Left hindlimb (tissue), 1 donor: ENCODE measurements around the gene CNR2.
"Not testable (repeated sequence)": the region's sequence is repeated elsewhere in the genome, so short reads cannot be mapped to it uniquely, and the experiment has no call there.

Experiments used
- DNase-seq: peaks from one replicate; pipeline ENCODE4 v3.0.0-alpha.2; 2018

CNR2 gene

DNA sequence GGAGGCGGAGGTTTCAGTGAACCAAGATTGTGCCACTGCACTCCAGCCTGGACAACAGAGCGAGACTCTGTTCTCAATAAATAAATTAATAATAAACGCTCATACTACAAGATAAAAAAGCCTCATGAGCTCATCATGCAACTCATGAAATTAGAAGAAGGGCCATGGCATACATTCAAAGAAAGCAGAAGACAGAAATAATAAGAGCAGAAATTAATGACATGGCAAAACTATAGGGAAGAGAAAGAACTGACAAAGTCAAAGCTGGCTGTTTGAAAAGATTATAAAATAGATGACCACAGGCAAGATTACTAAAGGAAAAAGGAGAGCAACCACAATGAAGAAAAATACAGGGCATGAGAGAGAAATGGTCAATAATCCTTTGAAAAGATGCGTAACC is 30.4 kb downstream of the CNR2 start:
- no peak for DNase-seq

DNA sequence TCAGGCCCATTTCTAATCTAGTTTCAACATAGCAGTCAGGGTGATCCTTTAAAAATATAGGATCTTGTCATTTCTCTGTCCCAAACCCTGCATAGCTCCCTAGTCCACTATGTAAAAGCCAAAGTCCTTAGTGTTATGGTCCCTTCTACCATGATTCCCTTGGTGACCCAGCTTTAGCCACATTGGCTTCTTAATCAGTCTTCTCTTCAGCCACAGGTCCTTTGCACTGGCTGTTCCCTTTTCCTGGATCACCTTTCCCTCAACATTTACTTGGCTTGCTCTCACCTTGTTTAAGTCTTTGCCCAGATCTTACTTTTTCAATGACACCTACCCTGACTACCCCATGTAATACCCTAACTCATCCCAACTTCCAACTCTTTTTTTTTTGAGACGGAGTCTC is 33.4 kb downstream of the CNR2 start:
- DNase-seq = no peak

DNA sequence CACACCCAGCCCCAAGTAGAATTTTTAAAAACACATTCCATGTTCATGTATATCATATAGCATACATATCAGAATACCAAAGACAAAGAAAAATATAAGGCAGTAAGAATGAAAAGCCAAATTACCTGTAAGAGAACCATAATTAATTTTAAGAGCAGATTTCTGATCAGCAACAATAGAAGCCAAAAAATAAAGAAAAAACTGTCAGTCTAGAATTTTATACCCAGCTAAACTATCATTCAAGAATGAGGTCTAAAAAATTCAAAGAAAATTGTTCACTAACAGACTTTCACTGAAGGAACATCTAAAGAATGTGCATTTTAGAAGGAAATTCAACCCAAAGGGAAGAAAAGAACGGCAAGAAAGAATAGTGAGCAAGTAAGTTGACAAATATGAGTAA is 34.5 kb downstream of the CNR2 start:
- DNase-seq = no peak

DNA sequence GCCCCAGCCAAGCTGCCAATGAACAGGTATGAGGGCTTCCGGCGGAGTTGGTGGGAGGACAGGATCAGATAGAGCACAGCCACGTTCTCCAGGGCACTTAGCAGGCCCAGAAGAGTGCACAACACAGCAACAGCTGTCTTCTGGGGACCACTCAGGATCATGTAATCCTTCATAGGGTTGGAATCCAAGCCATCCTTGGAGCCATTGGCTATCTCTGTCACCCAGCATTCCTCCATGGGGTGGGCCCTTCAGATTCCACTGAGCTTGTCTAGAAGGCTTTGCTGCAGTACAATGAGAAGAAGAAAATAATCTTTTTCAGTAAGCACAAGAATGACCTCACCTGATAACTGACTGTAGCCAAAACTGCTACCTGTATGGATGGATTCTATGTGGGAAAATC is 37.8 kb downstream of the CNR2 start:
- DNase-seq = no peak

- no peak for DNase-seq
These were observed 40.7 kb downstream of the CNR2 start for GRCh38 chr1:23872421-23872820.

GRCh38 chr1:23869051-23869450 is 44.1 kb downstream of the CNR2 start:
- DNase-seq = no peak

DNA sequence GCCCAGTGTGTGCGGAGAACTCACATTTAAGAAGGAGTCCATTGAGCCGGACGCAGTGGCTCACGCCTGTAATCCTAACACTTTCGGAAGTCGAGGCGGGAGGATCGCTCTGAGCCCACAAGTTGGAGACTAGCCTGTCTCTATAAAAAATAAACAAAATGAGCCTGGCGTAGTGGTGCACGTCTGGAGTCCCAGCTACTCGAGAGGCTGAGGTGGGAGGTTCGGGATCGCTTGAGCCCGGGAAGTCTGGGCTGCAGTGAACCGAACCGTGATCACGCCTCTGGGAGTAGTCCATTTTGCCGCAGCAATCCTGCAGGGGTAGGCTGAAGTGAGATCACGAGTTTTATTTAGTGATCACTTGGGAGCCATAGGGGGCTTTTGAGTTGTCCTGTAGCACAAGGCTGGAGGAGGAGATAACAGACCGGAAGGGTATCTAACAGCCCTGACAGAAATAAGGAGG is 44.6 kb downstream of the CNR2 start:
- no peak for DNase-seq

- peak; percentile 93 for DNase-seq
These were observed 45.1 kb downstream of the CNR2 start, which contains the start of gene FUCA1 for GRCh38 chr1:23867895-23868556. FUCA1 (minus strand) TSS chr1:23868290; CDS start chr1:23868286, 4 bp downstream.

DNA sequence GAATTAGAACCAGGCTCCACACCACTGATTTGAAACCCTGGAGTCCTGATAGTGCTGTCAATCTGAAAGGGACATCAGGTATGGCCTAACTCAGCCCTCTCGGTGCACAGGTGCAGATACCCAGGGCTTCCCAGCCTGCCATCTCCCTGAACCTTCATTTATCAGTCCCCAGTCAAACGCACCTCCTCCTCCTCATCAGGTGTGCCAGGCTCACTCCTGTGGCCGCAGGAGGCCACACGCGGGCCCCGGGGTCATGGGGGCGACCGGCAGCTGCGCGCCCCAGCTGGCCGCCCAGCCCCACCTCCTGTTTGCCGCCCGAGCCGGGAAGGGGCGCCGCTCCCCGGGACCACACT is 45.6 kb downstream of the CNR2 start:
- DNase-seq = no peak

GRCh38 chr1:23865543-23865930 is 47.6 kb downstream of the CNR2 start:
- DNase-seq = no peak

GRCh38 chr1:23864801-23865542 is 48.2 kb downstream of the CNR2 start:
- DNase-seq = no peak

GRCh38 chr1:23862640-23863039 is 50.5 kb downstream of the CNR2 start:
- DNase-seq = no peak

GRCh38 chr1:23854568-23854967 is 58.6 kb downstream of the CNR2 start:
- DNase-seq = no peak

DNA sequence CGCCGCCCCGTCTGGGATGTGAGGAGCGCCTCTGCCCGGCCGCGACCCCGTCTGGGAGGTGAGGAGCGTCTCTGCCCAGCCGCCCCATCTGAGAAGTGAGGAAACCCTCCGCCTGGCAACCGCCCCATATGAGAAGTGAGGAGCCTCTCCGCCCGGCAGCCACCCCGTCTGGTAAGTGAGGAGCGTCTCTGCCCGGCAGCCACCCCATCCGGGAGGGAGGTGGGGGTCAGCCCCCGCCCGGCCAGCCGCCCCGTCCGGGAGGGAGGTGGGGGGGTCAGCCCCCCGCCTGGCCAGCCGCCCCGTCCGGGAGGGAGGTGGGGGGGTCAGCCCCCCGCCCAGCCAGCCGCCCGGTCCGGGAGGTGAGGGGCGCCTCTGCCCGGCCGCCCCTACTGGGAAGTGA is 60.0 kb downstream of the CNR2 start:
- not testable (repeated sequence) for DNase-seq

DNA sequence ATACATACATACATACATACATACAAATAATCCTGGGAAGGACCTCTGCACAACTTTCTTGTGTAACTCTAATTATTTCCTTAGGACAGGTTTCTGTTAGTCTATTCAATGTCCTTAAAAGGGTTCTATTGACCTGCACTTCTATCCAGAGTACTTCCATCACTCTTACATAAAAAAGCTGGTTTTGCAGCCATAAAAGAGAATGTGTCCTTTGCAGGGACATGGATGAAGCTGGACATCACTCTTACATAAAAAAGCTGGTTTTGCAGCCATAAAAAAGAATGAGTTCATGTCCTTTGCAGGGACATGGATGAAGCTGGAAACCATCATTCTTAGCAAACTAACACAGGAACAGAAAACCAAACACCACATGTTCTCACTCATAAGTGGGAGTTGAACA is 61.8 kb downstream of the CNR2 start:
- DNase-seq = not testable (repeated sequence)

DNA sequence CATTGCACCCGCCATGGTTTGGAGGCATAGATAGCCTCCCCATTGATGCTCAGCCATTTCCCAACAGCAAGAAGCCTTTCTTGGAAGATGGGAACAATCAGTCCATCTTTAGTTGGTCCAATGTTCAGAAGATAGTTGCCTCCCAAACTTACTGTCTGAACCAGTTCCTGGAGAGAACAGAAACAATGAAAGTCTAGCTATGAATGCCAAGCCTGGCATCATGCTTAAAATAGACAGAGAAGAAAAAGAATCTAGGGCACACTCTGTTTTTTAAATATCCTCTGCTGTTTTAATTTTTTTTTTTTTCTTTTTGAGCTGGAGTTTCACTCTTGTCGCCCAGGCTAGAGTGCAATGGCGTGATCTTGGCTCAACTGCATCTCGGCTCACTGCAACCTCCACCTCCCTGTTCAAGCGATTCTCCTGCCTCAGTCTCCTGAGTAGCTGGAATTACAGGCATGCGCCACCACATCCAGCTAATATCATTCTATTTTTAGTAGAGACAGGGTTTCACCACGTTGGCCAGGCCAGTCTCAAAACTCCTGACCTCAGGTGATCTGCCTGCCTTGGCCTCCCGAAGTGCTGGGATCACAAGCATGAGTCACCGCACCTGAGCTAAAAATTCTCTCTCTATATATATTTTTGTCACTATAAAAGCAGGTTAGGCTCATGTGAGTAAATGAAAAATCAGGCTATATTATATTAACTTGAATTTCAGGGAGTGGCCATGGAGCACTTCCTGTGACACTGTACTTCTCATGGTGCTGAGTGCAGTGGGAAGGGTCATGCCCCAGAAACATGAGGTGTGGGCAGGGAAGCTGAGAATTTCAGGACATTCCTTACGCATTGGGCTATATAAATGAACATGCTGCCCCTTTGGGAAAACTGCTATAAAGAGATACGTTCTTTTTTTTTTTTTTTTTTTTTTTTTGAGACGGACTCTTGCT is 64.2 kb downstream of the CNR2 start:
- DNase-seq = no peak

DNA sequence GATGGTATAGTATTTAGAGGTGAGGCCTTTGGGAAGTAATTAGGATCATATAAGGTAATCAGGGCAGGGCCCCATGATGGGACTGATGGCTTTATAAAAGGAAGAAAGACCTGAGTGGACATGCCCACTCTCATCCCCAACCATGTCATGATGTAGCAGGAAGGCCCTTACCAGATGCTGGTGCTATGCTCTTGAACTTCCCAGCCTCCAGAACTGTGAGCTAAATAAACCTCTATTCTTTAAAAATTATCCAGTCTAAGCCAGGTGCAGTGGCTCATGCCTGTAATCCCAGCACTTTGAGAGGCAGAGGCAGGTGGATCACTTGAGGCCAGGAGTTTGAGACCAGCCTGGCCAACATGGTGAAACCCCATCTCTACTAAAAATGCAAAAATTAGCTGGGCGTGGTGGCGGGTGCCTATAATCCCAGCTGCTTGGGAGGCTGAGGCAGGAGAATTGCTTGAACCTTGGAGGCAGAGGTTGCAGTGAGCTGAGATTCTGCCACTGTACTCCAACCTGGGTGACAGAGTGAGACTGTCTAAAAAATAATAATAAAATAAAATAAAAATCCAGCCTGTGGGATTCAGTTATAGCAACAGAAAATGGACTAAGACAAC is 65.6 kb downstream of the CNR2 start:
- not testable (repeated sequence) for DNase-seq

- DNase-seq = no peak
These were observed 68.0 kb downstream of the CNR2 start for GRCh38 chr1:23845163-23845562.

DNA sequence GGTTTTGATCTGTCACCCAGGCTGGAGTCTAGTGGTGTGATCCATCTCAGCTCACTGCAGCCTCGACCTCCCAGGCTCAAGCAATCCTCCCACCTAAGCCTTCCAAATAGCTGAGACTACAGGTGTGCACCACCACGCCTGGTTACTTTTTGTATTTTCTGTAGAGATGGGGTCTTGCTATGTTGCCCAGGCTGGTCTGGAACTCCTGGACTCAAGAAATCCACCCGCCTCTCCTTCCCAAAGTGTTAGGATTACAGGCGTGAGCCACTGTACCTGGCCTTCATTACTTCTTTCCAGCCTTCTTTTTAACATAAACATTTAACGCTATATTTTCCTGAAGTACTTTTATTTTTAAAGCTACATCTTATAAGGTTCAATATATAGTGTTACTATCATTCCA is 69.5 kb downstream of the CNR2 start:
- DNase-seq = no peak

- DNase-seq = peak; percentile 42
These were observed 74.7 kb downstream of the CNR2 start for GRCh38 chr1:23838401-23838866.

DNA sequence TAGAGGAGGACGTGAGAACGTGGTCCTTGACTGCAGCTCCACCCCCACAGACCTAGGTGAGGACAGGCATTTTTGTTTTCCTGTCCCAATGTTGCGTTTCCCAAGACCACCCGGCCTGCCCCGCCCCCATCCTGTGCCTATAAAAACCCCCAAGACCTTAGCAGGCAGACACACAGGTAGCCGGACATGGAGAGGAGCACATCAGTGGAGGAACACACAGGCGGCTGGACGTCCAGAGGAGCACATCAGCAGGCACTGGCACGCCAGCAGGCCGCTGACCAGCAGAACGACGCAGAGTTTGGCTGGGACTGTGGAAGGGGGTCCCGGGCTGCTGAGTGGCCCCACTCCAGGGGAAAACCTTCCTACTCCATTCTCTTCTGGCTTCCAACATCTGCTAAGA is 75.3 kb downstream of the CNR2 start:
- DNase-seq = no peak

GRCh38 chr1:23836037-23836436 is 77.1 kb downstream of the CNR2 start:
- no peak for DNase-seq

- DNase-seq = not testable (repeated sequence)
These were observed 79.0 kb downstream of the CNR2 start for GRCh38 chr1:23834156-23834555.
